Kidney glomerular epithelial cell (primary cell): ENCODE results near the gene SCYL1.

ENCODE experiments used
- DNase-seq: peaks from one replicate; lab custom pipeline; 2025; lab: John Stamatoyannopoulos, UW

SCYL1 gene

GRCh38 chr11:65493367-65494176 lies 31.3 kb upstream of the SCYL1 start:
- DNase-seq = no peak

DNA sequence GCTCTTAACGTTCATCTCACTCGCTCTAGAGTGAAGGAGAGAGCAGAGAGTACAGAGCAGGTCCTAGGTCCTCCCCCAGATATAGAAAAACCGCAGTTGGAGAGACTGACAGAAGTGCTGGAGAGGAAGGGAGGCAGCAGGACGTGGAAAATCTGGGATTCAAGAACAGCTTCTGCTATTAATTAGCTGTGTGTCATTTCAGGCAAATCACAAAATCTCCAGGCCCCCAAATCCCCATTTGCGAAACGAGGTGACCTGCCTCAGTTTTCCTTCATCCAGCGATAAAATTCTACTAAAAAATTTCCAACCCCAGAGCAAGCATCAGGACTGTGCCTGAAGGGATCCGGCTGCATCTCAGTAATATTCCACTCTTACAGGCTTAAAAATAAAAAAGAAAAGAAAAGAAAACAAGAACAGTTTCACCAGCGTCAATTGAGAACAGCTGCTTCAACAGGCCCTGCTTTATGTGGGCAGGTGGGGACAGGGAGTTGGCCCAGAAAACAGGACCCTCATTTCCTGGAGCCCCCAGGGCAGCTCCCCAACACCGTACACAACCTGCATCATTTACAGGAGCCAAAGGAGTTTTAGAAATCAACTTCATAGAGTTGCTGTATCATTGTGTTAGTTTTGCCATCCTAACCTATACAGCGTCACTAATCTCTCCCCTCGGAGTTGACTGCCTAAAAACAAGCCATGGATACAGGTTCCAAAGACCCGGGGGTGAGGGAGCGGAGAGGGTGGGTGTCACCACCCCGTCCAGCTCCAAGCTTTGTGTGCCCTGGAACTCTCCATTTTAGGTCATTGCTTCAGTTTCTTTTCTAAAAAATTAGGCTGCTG lies 28.4 kb upstream of the SCYL1 start:
- no peak for DNase-seq

- DNase-seq = no peak
Measured at GRCh38 chr11:65497141-65498041, 27.5 kb upstream of the SCYL1 start.

DNA sequence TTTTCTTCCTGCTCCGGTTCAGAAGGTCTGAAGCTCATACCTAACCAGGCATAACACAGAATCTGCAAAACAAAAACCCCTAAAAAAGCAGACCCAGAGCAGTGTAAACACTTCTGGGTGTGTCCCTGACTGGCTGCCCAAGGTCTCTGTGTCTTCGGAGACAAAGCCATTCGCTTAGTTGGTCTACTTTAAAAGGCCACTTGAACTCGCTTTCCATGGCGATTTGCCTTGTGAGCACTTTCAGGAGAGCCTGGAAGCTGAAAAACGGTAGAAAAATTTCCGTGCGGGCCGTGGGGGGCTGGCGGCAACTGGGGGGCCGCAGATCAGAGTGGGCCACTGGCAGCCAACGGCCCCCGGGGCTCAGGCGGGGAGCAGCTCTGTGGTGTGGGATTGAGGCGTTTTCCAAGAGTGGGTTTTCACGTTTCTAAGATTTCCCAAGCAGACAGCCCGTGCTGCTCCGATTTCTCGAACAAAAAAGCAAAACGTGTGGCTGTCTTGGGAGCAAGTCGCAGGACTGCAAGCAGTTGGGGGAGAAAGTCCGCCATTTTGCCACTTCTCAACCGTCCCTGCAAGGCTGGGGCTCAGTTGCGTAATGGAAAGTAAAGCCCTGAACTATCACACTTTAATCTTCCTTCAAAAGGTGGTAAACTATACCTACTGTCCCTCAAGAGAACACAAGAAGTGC lies 26.7 kb upstream of the SCYL1 start:
- DNase-seq = no peak

GRCh38 chr11:65498727-65498976 lies 26.2 kb upstream of the SCYL1 start:
- DNase-seq = no peak

DNA sequence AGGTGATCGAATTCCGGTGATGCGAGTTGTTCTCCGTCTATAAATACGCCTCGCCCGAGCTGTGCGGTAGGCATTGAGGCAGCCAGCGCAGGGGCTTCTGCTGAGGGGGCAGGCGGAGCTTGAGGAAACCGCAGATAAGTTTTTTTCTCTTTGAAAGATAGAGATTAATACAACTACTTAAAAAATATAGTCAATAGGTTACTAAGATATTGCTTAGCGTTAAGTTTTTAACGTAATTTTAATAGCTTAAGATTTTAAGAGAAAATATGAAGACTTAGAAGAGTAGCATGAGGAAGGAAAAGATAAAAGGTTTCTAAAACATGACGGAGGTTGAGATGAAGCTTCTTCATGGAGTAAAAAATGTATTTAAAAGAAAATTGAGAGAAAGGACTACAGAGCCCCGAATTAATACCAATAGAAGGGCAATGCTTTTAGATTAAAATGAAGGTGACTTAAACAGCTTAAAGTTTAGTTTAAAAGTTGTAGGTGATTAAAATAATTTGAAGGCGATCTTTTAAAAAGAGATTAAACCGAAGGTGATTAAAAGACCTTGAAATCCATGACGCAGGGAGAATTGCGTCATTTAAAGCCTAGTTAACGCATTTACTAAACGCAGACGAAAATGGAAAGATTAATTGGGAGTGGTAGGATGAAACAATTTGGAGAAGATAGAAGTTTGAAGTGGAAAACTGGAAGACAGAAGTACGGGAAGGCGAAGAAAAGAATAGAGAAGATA lies 25.7 kb upstream of the SCYL1 start, which contains the start of gene MALAT1:
TSS of gene MALAT1 (plus strand) at position 69 of the 736 bp plus-strand sequence.
- DNase-seq = no peak

DNA sequence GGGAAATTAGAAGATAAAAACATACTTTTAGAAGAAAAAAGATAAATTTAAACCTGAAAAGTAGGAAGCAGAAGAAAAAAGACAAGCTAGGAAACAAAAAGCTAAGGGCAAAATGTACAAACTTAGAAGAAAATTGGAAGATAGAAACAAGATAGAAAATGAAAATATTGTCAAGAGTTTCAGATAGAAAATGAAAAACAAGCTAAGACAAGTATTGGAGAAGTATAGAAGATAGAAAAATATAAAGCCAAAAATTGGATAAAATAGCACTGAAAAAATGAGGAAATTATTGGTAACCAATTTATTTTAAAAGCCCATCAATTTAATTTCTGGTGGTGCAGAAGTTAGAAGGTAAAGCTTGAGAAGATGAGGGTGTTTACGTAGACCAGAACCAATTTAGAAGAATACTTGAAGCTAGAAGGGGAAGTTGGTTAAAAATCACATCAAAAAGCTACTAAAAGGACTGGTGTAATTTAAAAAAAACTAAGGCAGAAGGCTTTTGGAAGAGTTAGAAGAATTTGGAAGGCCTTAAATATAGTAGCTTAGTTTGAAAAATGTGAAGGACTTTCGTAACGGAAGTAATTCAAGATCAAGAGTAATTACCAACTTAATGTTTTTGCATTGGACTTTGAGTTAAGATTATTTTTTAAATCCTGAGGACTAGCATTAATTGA lies 25.0 kb upstream of the SCYL1 start:
- DNase-seq = no peak

DNA sequence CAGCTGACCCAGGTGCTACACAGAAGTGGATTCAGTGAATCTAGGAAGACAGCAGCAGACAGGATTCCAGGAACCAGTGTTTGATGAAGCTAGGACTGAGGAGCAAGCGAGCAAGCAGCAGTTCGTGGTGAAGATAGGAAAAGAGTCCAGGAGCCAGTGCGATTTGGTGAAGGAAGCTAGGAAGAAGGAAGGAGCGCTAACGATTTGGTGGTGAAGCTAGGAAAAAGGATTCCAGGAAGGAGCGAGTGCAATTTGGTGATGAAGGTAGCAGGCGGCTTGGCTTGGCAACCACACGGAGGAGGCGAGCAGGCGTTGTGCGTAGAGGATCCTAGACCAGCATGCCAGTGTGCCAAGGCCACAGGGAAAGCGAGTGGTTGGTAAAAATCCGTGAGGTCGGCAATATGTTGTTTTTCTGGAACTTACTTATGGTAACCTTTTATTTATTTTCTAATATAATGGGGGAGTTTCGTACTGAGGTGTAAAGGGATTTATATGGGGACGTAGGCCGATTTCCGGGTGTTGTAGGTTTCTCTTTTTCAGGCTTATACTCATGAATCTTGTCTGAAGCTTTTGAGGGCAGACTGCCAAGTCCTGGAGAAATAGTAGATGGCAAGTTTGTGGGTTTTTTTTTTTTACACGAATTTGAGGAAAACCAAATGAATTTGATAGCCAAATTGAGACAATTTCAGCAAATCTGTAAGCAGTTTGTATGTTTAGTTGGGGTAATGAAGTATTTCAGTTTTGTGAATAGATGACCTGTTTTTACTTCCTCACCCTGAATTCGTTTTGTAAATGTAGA lies 24.3 kb upstream of the SCYL1 start:
- no peak for DNase-seq

- no peak for DNase-seq
Measured at GRCh38 chr11:65501186-65501471, 23.8 kb upstream of the SCYL1 start.

DNA sequence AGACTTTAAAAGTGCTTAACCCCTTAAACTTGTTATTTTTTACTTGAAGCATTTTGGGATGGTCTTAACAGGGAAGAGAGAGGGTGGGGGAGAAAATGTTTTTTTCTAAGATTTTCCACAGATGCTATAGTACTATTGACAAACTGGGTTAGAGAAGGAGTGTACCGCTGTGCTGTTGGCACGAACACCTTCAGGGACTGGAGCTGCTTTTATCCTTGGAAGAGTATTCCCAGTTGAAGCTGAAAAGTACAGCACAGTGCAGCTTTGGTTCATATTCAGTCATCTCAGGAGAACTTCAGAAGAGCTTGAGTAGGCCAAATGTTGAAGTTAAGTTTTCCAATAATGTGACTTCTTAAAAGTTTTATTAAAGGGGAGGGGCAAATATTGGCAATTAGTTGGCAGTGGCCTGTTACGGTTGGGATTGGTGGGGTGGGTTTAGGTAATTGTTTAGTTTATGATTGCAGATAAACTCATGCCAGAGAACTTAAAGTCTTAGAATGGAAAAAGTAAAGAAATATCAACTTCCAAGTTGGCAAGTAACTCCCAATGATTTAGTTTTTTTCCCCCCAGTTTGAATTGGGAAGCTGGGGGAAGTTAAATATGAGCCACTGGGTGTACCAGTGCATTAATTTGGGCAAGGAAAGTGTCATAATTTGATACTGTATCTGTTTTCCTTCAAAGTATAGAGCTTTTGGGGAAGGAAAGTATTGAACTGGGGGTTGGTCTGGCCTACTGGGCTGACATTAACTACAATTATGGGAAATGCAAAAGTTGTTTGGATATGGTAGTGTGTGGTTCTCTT lies 23.2 kb upstream of the SCYL1 start:
- no peak for DNase-seq

- DNase-seq = no peak
Measured at GRCh38 chr11:65502274-65502554, 22.7 kb upstream of the SCYL1 start.

GRCh38 chr11:65502555-65503367 lies 22.1 kb upstream of the SCYL1 start:
- no peak for DNase-seq

DNA sequence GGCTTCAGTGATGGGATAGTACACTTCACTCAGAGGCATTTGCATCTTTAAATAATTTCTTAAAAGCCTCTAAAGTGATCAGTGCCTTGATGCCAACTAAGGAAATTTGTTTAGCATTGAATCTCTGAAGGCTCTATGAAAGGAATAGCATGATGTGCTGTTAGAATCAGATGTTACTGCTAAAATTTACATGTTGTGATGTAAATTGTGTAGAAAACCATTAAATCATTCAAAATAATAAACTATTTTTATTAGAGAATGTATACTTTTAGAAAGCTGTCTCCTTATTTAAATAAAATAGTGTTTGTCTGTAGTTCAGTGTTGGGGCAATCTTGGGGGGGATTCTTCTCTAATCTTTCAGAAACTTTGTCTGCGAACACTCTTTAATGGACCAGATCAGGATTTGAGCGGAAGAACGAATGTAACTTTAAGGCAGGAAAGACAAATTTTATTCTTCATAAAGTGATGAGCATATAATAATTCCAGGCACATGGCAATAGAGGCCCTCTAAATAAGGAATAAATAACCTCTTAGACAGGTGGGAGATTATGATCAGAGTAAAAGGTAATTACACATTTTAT lies 21.4 kb upstream of the SCYL1 start:
- no peak for DNase-seq

DNA sequence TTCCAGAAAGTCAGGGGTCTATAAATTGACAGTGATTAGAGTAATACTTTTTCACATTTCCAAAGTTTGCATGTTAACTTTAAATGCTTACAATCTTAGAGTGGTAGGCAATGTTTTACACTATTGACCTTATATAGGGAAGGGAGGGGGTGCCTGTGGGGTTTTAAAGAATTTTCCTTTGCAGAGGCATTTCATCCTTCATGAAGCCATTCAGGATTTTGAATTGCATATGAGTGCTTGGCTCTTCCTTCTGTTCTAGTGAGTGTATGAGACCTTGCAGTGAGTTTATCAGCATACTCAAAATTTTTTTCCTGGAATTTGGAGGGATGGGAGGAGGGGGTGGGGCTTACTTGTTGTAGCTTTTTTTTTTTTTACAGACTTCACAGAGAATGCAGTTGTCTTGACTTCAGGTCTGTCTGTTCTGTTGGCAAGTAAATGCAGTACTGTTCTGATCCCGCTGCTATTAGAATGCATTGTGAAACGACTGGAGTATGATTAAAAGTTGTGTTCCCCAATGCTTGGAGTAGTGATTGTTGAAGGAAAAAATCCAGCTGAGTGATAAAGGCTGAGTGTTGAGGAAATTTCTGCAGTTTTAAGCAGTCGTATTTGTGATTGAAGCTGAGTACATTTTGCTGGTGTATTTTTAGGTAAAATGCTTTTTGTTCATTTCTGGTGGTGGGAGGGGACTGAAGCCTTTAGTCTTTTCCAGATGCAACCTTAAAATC lies 20.8 kb upstream of the SCYL1 start:
- DNase-seq = no peak

DNA sequence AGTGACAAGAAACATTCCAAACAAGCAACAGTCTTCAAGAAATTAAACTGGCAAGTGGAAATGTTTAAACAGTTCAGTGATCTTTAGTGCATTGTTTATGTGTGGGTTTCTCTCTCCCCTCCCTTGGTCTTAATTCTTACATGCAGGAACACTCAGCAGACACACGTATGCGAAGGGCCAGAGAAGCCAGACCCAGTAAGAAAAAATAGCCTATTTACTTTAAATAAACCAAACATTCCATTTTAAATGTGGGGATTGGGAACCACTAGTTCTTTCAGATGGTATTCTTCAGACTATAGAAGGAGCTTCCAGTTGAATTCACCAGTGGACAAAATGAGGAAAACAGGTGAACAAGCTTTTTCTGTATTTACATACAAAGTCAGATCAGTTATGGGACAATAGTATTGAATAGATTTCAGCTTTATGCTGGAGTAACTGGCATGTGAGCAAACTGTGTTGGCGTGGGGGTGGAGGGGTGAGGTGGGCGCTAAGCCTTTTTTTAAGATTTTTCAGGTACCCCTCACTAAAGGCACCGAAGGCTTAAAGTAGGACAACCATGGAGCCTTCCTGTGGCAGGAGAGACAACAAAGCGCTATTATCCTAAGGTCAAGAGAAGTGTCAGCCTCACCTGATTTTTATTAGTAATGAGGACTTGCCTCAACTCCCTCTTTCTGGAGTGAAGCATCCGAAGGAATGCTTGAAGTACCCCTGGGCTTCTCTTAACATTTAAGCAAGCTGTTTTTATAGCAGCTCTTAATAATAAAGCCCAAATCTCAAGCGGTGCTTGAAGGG lies 20.0 kb upstream of the SCYL1 start:
- no peak for DNase-seq

GRCh38 chr11:65505466-65506289 lies 19.2 kb upstream of the SCYL1 start:
- no peak for DNase-seq
